NCI-H82 treated with DMSO at 0.1 percent for 48 hours (cell line): ENCODE data around the gene TLR9.

ENCODE experiments used
- DNase-seq: peaks from one replicate; lab custom pipeline; 2025; ENCODE audit not compliant: unreplicated experiment; lab: John Stamatoyannopoulos, UW

TLR9 gene

GRCh38 chr3:52233108-52233591 lies 7.7 kb upstream of the TLR9 start:
- no peak for DNase-seq

DNA sequence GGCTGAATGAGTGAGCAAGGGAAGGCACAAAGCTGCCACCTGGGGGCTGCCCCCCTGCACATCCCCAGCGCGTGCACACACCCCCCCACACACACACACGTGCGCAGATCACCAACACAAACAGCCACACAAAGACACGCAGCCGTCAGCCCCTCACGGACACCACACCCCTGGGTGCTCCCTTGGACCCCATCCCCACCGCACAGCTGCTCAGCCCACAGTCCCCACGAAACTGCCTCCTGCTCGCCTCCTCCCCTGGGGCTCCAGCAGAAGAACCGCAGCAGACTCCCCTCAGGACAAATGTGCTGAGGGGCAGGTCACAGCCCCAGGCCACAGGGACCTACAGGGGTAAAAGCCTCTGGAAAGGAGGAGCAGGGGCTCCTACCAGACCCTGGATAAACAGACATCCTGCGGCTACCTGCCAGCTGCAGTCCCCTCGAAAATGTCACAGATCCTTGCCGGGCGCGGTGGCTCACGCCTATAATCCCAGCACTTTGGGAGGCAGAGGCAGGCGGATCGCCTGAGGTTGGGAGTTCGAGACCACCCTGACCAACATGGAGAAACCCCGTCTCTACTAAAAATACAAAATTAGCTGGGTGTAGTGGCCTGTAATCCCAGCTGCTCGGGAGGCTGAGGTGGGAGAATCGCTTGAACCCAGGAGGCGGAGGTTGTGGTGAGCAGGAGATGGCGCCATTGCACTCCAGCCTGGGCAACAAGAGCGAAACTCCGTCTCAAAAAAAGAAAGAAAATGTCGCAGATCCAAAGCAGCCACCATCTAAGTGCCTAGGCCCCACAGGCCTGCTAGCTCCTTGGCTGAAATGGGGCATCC lies 7.0 kb upstream of the TLR9 start:
- no peak for DNase-seq

DNA sequence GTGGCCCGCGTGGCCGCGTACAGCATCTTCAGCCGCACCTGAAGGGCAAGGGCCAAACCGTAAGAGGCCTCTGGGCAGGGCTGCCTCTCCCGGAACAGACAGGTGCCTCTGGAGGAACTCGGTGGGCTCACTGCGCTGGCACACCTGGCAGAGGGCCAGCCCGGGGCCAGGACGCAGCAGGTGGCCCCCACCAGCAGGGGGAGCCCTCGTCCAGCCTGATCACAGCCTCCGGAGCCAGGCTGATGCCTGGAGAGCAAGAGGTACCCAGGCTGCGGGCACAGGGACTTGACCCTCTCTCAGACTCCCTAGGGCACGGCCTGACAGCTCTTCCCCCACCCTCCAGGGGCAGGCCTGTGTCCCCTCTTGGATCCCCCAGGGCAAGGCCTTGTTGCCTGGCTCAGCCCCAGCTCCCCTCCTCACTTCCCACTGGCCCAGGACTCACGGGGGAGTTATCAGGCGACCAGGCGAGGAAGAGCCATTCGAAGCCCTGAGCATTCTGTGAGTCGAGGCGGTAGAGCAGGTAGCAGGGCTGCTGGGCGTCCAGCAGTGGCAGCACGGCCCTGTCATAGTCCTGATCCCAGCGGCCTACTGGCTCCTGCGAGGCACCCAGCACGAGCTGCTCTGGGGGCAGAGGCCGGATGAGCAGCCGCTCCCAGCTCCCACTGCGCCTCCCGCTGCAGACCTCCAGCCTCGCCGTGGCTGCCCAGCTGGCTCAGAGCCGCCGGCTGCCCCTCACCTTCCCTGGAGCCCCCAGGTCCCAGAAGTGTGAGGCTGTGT lies 6.2 kb upstream of the TLR9 start:
- no peak for DNase-seq

GRCh38 chr3:52230889-52231499 lies 5.5 kb upstream of the TLR9 start:
- no peak for DNase-seq

- no peak for DNase-seq
Measured at GRCh38 chr3:52230461-52230860, 5.0 kb upstream of the TLR9 start.

DNA sequence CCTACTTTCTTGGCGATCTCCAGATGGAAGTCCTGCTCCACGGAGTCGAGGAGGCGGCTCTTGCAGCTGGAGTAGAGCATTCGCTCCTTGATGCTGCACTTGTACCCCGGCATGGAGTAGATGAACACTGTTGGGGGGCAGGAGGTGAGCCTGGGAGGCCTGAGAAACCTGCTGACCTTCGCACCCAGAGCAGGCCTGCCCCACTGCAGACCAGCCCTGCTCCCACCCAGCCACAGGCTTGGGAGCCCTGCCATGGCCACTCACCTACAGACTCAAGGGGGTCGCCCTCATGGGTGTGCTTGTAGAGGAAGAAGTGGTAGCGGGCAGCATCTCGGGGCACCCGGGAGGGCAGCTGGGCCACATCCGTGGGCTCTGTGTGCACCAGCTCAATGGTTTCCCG lies 4.2 kb upstream of the TLR9 start:
- DNase-seq: no peak

- DNase-seq: no peak
Measured at GRCh38 chr3:52228751-52229291, 3.4 kb upstream of the TLR9 start.

DNA sequence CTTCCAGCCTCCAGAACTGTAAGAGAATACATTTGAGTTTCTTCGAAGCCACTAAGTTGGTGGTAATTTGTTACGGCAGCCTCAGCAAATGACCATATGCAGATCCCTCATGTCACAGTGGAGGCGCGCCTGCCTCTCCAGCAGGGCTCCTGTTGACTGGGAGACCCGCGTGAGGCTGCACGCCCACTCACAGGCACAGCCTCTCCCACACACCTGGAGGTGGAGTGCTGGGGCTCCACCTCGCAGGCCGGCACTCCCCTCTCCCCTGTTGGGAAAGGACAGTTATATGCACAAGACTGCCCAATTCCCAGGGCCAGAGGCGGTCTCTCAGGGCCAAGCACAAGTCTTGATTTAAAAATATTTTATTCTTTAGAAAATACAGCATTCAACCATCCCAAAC lies 2.8 kb upstream of the TLR9 start:
- no peak for DNase-seq

- no peak for DNase-seq
Measured at GRCh38 chr3:52227766-52228165, 2.3 kb upstream of the TLR9 start.

- no peak for DNase-seq
Measured at GRCh38 chr3:52227117-52227516, 1.7 kb upstream of the TLR9 start.

DNA sequence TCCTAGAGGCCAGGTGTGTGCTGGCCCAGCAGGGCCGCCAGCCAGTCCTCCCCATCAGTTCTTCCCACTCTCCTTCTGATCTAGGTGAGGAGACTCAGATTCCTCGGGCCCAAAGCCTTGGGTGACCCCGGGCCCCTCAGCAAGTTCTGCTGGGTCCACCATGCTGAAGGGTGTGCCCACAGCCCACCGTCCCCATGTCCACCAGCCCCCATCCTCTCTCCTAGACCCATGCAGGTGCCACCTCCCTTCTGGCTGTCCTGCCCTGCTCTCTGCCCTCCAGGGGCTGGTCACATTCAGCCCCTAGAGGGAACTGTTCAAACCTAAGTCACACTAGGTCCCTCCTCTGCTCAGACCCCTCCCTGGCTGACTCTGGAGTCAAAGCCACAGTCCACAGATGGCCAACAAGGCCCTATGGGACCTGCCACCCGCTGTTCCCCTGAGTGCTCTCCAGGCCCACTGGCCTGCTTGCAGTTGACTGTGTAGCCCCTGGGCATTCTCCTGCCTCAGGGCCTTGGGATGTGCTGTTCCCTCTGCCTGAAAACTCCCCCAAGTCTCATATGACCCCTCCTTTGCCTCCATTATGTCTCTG lies 878 bp upstream of the TLR9 start:
- DNase-seq: no peak

GRCh38 chr3:52223449-52224408 lies 1.7 kb downstream of the TLR9 start:
- DNase-seq: no peak

GRCh38 chr3:52222319-52223221 lies 2.9 kb downstream of the TLR9 start:
- DNase-seq: no peak

DNA sequence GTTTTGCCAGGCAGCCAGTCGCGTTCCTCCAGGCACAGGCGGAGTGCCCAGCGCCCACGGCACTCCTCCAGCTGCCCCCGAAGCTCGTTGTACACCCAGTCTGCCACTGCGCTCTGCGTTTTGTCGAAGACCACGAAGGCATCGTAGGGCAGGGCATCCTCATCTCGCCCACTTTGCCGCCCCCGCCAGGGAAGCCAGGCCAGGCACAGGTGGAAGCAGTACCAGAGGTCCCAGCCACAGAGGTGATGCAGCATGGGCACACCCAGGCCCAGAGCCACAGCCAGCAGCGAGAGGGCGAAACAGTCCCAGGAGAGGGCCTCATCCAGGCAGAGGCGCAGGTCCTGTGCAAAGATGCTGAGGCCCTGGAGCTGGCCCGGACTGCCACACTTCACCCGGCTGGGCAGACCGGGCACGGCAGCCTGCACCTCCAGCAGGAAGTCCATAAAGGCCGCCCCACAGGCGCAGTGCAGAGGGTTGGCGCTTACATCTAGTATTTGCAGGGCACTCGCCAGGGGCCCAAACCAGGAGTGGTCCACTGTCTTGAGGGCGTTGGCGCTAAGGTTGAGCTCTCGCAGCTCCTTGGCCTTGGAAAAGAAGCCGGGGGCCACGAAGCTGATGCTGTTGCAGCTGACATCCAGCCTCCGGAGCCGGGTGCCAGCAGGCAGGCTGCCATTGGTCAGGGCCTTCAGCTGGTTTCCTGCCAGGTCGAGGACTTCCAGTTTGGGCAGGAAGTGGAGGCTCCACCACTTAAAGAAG lies 3.7 kb downstream of the TLR9 start:
- DNase-seq: no peak

GRCh38 chr3:52221141-52221562 lies 4.3 kb downstream of the TLR9 start:
- DNase-seq: no peak

DNA sequence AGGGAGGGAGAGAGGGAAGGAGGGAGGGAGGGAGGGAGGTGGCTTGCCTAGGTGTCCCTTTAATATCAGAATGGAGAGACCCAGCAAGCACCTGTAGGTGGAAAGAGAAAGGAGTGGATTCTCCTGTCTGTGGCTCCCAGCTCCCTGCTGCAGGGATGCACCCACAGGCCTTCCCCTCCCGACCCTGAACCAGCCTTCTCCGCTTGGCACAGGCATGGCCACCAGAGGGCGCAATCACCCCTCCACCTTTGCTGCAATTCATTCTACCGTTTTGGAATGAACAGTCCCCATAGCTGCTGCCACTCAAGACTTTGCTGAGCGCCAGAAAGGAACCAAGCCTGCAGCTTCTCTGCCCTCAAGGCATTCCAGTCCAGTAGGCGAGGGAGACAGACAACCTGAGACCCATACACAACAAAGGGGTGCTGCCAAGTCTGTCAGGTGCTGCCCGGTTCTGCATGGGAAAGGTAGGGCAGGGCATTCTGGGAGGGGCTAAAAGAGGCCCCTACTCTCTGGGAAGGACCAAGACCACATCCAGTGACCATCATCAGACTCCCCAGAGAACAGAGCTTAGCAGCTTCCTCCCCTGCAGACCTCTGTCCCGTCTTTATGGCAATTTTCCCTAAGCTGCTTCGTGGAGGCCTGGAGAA lies 4.9 kb downstream of the TLR9 start:
- DNase-seq: no peak

GRCh38 chr3:52218937-52219650 lies 6.4 kb downstream of the TLR9 start:
- DNase-seq: no peak
